Measurements from ENCODE around the gene CHN2.

Gene CHN2

GRCh38 chr7:29194206-29194593 lies 375 bp upstream of the CHN2 start:
- H3K4me3 ChIP-seq (ENCODE audit: low read depth, low read length), result peak overlapping the region; percentile 37
- no peak for DNase-seq (ENCODE audit: low read depth)
- TF ChIP-seq CTCF (IDR thresholded peaks at IDR 0.05; ENCODE audit: insufficient read depth, low read depth, low read length, missing control alignments), result no peak

- DNase-seq (ENCODE audit: low read depth), result peak; percentile 11
- no peak for TF ChIP-seq CTCF (IDR thresholded peaks at IDR 0.05; ENCODE audit: insufficient read depth, low read depth, low read length, missing control alignments)
- no peak overlapping the region for H3K4me3 ChIP-seq (ENCODE audit: low read depth, low read length)
Observed at GRCh38 chr7:29196191-29196590, 1.6 kb downstream of the CHN2 start.

GRCh38 chr7:29196971-29197595 lies 2.5 kb downstream of the CHN2 start:
- no peak overlapping the region for H3K4me3 ChIP-seq (ENCODE audit: low read depth, low read length)
- DNase-seq (ENCODE audit: low read depth), result no peak
- TF ChIP-seq CTCF (IDR thresholded peaks at IDR 0.05; ENCODE audit: insufficient read depth, low read depth, low read length, missing control alignments), result no peak

- no peak for TF ChIP-seq CTCF (IDR thresholded peaks at IDR 0.05; ENCODE audit: insufficient read depth, low read depth, low read length, missing control alignments)
- no peak for DNase-seq (ENCODE audit: low read depth)
- no peak overlapping the region for H3K4me3 ChIP-seq (ENCODE audit: low read depth, low read length)
Observed at GRCh38 chr7:29197916-29198315, 3.3 kb downstream of the CHN2 start.

- TF ChIP-seq CTCF (IDR thresholded peaks at IDR 0.05; ENCODE audit: insufficient read depth, low read depth, low read length, missing control alignments), result no peak
- H3K4me3 ChIP-seq (ENCODE audit: low read depth, low read length), result no peak overlapping the region
- DNase-seq (ENCODE audit: low read depth), result no peak
Observed at GRCh38 chr7:29199776-29200175, 5.2 kb downstream of the CHN2 start.

GRCh38 chr7:29202651-29203069 lies 8.1 kb downstream of the CHN2 start:
- no peak for DNase-seq (ENCODE audit: low read depth)
- TF ChIP-seq CTCF (IDR thresholded peaks at IDR 0.05; ENCODE audit: insufficient read depth, low read depth, low read length, missing control alignments), result no peak
- H3K4me3 ChIP-seq (ENCODE audit: low read depth, low read length), result no peak overlapping the region

Measured in GM12865 (cell line).